Stimulated activated CD8-positive, alpha-beta memory T cell treated with anti-CD3 and anti-CD28 coated beads, Interleukin-7, amount 100 ng/mL, for 24 hours (primary cell): Measurements from ENCODE around the gene RPL18.
A peak's percentile ranks its signal among the peaks of the same experiment; 100 is the strongest.
"Not testable (repeated sequence)": the region's sequence is repeated elsewhere in the genome, so short reads cannot be mapped to it uniquely, and the experiment has no call there.

Experiments used
- DNase-seq: peaks from one replicate; pipeline ENCODE4 v3.0.0-alpha.2; 2020; ENCODE audit warnings: low read depth

RPL18 gene

DNA sequence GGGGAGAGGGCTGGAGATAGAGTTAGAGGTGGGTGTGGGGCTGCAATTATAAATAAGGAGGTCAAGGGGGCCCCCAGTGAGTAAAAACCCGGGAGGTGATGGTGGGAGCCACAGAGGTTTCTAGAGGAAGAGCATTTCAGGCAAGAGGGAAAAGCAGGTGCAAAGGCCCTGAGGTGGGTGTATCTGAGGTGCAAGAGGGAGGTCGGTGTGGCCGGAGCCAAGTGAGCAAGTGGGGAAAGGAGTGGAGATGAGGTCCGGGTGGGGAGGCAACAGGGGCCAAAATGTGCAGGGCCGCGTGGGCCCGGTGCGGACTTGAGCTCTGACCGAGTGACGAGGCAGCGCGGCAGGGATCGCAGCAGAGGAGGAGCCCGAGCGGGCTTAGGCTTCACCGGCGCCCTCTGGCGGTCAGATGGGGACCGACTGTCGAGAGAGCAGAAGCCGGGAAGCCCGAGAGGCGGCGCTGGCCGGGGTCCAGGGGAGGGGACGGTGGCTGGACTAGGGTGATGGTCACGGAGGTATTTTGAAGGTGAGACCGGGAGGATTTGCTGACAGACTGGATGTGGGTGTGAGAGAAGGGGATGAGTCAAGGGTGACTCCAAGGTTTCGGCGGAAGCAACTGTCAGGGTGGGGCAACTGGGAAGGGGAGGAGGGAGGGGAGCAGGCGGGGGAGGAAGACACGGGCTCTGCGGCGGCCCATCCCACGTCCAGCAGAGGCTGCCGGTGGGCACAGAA, 30.1 kb downstream of the RPL18 start:
- peak; percentile 78 for DNase-seq

GRCh38 chr19:48587387-48587786, 31.6 kb downstream of the RPL18 start:
- DNase-seq = no peak

- DNase-seq = no peak
Measured at GRCh38 chr19:48582168-48582567, 36.8 kb downstream of the RPL18 start.

DNA sequence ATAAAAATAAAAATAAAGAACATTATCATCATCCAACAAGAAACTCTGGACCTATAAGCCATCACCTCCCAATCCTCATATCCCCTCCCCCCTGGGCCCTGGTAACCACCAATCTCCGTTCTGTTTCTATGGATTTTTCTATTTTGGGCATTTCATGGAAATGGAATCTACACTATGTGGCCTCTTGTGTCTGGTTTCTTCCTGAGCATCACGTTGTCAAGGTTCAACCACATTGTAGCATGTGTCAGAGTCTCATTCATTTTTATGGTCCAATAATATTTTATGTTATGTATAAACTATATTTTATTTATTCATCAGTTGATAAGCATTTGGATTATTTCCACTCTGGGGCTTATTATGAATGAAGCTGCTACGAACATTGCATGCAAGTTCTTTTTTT, 40.1 kb downstream of the RPL18 start:
- DNase-seq = no peak

- not testable (repeated sequence) for DNase-seq
Measured at GRCh38 chr19:48577908-48578307, 41.1 kb downstream of the RPL18 start.

- DNase-seq = no peak
Measured at GRCh38 chr19:48575931-48576622, 42.9 kb downstream of the RPL18 start.

- DNase-seq = no peak
Measured at GRCh38 chr19:48573163-48573505, 45.8 kb downstream of the RPL18 start.

DNA sequence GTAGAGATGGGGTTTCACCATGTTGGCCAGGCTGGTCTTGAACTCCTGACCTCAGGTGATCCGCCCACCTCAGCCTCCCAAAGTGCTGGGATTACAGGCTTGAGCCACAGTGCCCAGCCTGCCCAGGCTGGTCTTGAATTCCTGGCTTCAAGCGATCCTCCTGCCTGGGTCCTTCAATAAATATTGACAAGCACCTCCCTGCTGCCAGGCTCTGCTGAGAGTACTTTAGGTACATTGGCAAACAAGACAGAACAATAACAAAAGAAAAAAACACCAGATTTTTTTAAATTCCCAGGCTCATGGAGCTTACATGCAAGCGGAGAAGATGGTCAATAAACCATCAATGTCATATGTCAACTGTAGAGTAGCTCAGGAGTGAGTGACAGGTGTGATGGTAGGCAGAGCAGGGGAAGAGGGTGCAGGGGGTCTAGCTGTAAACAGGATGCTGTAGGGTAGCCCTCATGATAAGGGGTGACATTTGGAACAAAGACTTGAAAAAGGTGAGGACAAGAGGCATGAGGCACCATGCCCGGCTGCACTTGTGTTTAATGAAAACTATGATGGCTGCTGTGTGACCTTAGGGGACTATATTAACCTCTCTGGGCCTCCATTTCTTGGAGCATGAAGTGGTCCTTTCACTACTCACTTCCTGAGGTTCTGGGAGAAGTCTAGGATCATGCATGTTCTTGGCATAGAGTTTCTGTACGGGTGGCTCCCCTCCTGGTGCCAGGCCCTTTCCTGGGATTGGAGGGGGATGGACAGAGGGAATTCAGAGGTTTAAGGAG, 47.4 kb downstream of the RPL18 start:
- DNase-seq = no peak

DNA sequence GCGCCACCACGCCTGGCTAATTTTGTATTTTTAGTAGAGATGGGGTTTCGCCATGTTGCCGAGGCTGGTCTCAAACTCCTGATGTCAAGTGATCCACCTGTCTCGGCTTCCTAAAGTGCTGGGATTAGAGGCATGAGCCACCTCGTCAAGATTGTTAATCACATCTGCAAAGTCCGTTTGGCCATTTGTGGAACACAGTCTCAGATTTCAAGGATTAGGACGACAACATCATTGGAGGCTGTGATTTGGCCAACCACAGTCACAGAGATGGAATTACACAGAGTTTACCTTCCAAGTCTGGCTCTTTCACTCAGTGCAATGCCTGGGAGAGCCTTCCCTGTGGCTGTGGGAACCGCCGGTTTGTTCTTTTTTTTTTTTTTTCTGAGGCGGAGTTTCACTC, 49.2 kb downstream of the RPL18 start:
- no peak for DNase-seq

DNA sequence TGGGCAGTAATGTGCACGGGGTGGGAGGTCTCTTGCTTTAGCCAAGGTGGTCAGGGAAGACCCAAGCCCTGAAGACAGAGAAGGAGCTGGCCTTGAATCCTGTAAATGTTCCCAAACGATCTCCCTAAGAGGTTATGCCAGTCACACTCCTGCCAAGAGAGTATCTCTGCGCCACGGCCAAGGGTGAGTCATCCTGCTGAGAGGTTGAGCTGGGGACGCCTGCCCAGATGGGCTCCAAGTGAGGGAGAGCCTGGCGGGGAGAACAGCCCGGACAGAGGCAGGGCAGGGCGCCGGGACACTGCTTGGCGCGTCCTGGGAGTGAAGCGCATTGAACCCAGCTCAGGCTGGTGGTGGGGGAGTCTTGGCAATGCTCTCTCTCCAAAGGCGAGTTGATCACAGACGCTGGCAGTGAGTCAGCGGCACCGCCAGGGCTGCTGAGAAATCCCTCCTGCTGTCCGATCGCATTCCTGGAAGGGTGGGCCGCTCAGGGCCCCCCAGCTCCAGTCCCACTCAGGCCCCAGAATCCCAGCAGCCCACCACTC, 50.6 kb downstream of the RPL18 start:
- no peak for DNase-seq
